ENCODE measurements around the gene LCOR. TPM values are rescaled to one million over a fixed set of nuclear protein-coding genes. Genes with fewer than 3 reads are reported as not detected.
"Not testable (repeated sequence)": the region's sequence is repeated elsewhere in the genome, so short reads cannot be mapped to it uniquely, and the experiment has no call there.

The LCOR gene
- polyA plus RNA-seq, 1 experiment: 11.6 TPM

GRCh38 chr10:96843823-96844222, 11.7 kb downstream of the LCOR start:
- no peaks in the 10 kb centered on the region for H3K9me3 ChIP-seq (ENCODE audit: control insufficient read depth, insufficient read depth, low read length)
- ChIA-PET CTCF (interaction anchor here (0.6 to 0.7 kb wide), 2 partner anchors 181 to 374 kb away, joined by 3 to 8 read pairs; no protein-coding TSS in a partner anchor), POLR2A (no interaction called here)
- no peak for TF ChIP-seq CTCF (IDR thresholded peaks at IDR 0.05; ENCODE audit: low read depth, low read length)
- H3K4me3 ChIP-seq (ENCODE audit: low read depth, low read length): no peak overlapping the region
- no peaks in the 10 kb centered on the region for H3K27me3 ChIP-seq (ENCODE audit: control insufficient read depth, insufficient read depth, low read length)
- no peak for DNase-seq (ENCODE audit: low read depth, low spot score)
- H3K27ac ChIP-seq (ENCODE audit: low read depth, low read length): no peak overlapping the region

- ChIA-PET POLR2A (no interaction called here), CTCF (interaction anchor here (0.6 to 2.0 kb wide), 3 partner anchors 226 to 365 kb away, joined by 3 to 5 read pairs (median 3); no protein-coding TSS in a partner anchor)
- Histone ChIP-seq H3K27ac (ENCODE audit: low read depth, low read length) (no peak overlapping the region), H3K27me3 (ENCODE audit: control insufficient read depth, insufficient read depth, low read length) (no peaks in the 10 kb centered on the region), H3K9me3 (ENCODE audit: control insufficient read depth, insufficient read depth, low read length) (no peaks in the 10 kb centered on the region), H3K4me3 (ENCODE audit: low read depth, low read length) (no peak overlapping the region)
- no peak for DNase-seq (ENCODE audit: low read depth, low spot score)
- TF ChIP-seq CTCF (IDR thresholded peaks at IDR 0.05; ENCODE audit: low read depth, low read length): no peak
These were observed 14.3 kb downstream of the LCOR start for GRCh38 chr10:96846395-96846794.

- POLR2A ChIA-PET: no interaction called here
- CTCF ChIA-PET: no interaction called here
- DNase-seq (ENCODE audit: low read depth, low spot score): no peak
- Histone ChIP-seq H3K9me3 (ENCODE audit: control insufficient read depth, insufficient read depth, low read length) (no peaks in the 10 kb centered on the region), H3K27me3 (ENCODE audit: control insufficient read depth, insufficient read depth, low read length) (no peaks in the 10 kb centered on the region), H3K27ac (ENCODE audit: low read depth, low read length) (no peak overlapping the region), H3K4me3 (ENCODE audit: low read depth, low read length) (no peak overlapping the region)
- TF ChIP-seq CTCF (IDR thresholded peaks at IDR 0.05; ENCODE audit: low read depth, low read length): no peak
These were observed 14.8 kb downstream of the LCOR start for GRCh38 chr10:96846926-96847325.

GRCh38 chr10:96847356-96847755, 15.3 kb downstream of the LCOR start:
- H3K27ac ChIP-seq (ENCODE audit: low read depth, low read length); H3K4me3 ChIP-seq (ENCODE audit: low read depth, low read length); H3K9me3 ChIP-seq (ENCODE audit: control insufficient read depth, insufficient read depth, low read length); H3K27me3 ChIP-seq (ENCODE audit: control insufficient read depth, insufficient read depth, low read length); CTCF ChIA-PET; DNase-seq (ENCODE audit: low read depth, low spot score); POLR2A ChIA-PET: not testable (repeated sequence)

- Histone ChIP-seq H3K27ac (ENCODE audit: low read depth, low read length) (peak overlapping the region; percentile 96), H3K27me3 (ENCODE audit: control insufficient read depth, insufficient read depth, low read length) (no peaks in the 10 kb centered on the region), H3K4me3 (ENCODE audit: low read depth, low read length) (no peak overlapping the region), H3K9me3 (ENCODE audit: control insufficient read depth, insufficient read depth, low read length) (no peaks in the 10 kb centered on the region)
- TF ChIP-seq CTCF (IDR thresholded peaks at IDR 0.05; ENCODE audit: low read depth, low read length): no peak
- ChIA-PET CTCF (interaction anchor here (0.7 kb wide), 2 partner anchors 370 to 475 kb away, joined by 7 read pairs; no protein-coding TSS in a partner anchor), POLR2A (interaction anchor here (1.6 kb wide), 1 partner anchor 18 kb away, joined by 8 read pairs; the partner anchor contains the start of gene LCOR)
- DNase-seq (ENCODE audit: low read depth, low spot score): no peak
These were observed 18.0 kb downstream of the LCOR start for GRCh38 chr10:96850113-96850512.

All from AG04450 (cell line).